Hepatocyte (in vitro differentiated cells): Measurements from ENCODE around the gene CDK11B. TPM values are rescaled to one million over a fixed set of nuclear protein-coding genes. Genes with fewer than 3 reads are reported as not detected.

Experiments
- DNase-seq: peaks from one replicate; pipeline ENCODE4 v3.0.0-alpha.2; 2016; ENCODE audit warnings: low spot score
- H2AFZ ChIP-seq: fragments of 200-600 bp; sonication (generic); 2 replicates; pipeline ENCODE4 v1.6.0; 2016; ENCODE audit warnings: antibody characterized with exemption, mild to moderate bottlenecking
- H3K27ac ChIP-seq: fragments of 200-600 bp; sonication (generic); 2 replicates; pipeline ENCODE4 v1.5.1; 2016; ENCODE audit warnings: mild to moderate bottlenecking
- H3K27me3 ChIP-seq: fragments of 200-600 bp; sonication (generic); 2 replicates; pipeline ENCODE4 v1.6.1; 2016
- H3K36me3 ChIP-seq: fragments of 200-600 bp; sonication (generic); replicated peaks from 2 replicates; pipeline ENCODE4 v1.5.1; 2016; ENCODE audit warnings: low read depth; ENCODE audit not compliant: insufficient read depth
- H3K4me1 ChIP-seq: fragments of 200-600 bp; sonication (generic); 2 replicates; pipeline ENCODE4 v1.5.1; 2016; ENCODE audit warnings: mild to moderate bottlenecking, moderate library complexity; ENCODE audit not compliant: insufficient read depth
- H3K4me2 ChIP-seq: fragments of 200-600 bp; sonication (generic); 2 replicates; pipeline ENCODE4 v1.6.0; 2016
- H3K4me3 ChIP-seq: fragments of 200-600 bp; sonication (generic); 2 replicates; pipeline ENCODE4 v1.5.1; 2016; ENCODE audit warnings: mild to moderate bottlenecking
- H3K79me2 ChIP-seq: fragments of 200-600 bp; sonication (generic); 2 replicates; pipeline ENCODE4 v1.6.0; 2017; ENCODE audit warnings: mild to moderate bottlenecking
- H3K9me2 ChIP-seq: fragments of 200-600 bp; sonication (generic); replicated peaks from 2 replicates; pipeline ENCODE4 v1.6.0; 2017; ENCODE audit warnings: mild to moderate bottlenecking; ENCODE audit not compliant: insufficient read depth
- H3K9me3 ChIP-seq: fragments of 200-600 bp; sonication (generic); 2 replicates; pipeline ENCODE4 v1.5.1; 2016; ENCODE audit warnings: low read depth, mild to moderate bottlenecking
- H4K20me1 ChIP-seq: fragments of 200-600 bp; sonication (generic); 2 replicates; pipeline ENCODE4 v1.6.0; 2016; ENCODE audit warnings: mild to moderate bottlenecking; ENCODE audit not compliant: insufficient read depth, poor library complexity, severe bottlenecking
- EZH2 ChIP-seq: fragments of 200-600 bp; sonication (generic); IDR thresholded peaks from 2 replicates; pipeline ENCODE4 v1.6.1; 2016; ENCODE audit warnings: antibody characterized with exemption, mild to moderate bottlenecking, borderline replicate concordance
- EZH2phosphoT487 ChIP-seq: fragments of 200-600 bp; sonication (generic); IDR thresholded peaks from one replicate; pipeline ENCODE4 v1.6.1; 2018; ENCODE audit warnings: antibody characterized with exemption, mild to moderate bottlenecking, low read depth, moderate library complexity; ENCODE audit not compliant: unreplicated experiment, severe bottlenecking
- WGBS: methylation state at CpG from one replicate; pipeline ENCODE4 v1.1.6; 2016; ENCODE audit warnings: low lambda C conversion rate; ENCODE audit errors: missing lambda C conversion rate; 5-methylcytosine and 5-hydroxymethylcytosine counted together
- polyA plus RNA-seq: library from polyadenylated mRNA; unstranded; fragments of >200 nt; fragmentation: Nextera tagmentation; extraction: Ambion mirVana; gene quantifications from 2 replicates; pipeline ENCODE4 v1.2.1, GENCODE V29; 2016
- total RNA-seq: library from RNA; depleted of rRNA; stranded (reverse); fragments of >200 nt; gene quantifications from 2 replicates; pipeline ENCODE4 v1.2.3, GENCODE V29; 2014
- TF ChIP-seq, protein P1 (sequence below): fragments of 200-600 bp; sonication (generic); IDR thresholded peaks from 2 replicates; pipeline ENCODE4 v1.5.1; 2016; ENCODE audit warnings: antibody characterized with exemption, mild to moderate bottlenecking; ENCODE audit not compliant: poor library complexity

CDK11B gene
- total and polyA plus RNA-seq, 2 experiments from 2014 or later = 7.5 to 15.3 TPM

DNA sequence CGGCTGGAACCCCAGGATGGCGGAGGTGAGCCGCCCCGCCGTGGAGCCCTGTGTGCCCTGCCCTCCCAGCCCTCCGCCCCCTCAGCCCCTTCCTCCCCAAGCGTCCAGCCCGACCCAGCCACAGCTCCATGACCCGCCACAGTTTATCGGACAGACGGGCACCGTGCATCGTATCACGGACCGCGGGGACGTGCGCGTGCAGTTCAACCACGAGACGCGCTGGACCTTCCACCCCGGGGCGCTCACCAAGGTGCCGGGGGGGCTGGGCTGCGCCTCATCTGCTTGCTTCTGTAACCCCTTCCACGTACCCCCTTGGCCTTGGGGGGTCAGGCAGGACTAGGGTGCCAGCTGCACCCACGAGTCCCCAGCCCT lies 33.4 kb downstream of the CDK11B start:
- H3K4me1 ChIP-seq = peaks cover 4% of the 10 kb centered on the region
- H4K20me1 ChIP-seq = no peaks in the 10 kb centered on the region
- no peaks in the 10 kb centered on the region for H3K9me2 ChIP-seq
- no peak for TF ChIP-seq EZH2phosphoT487
- peaks cover under 1% of the 10 kb centered on the region for H3K27me3 ChIP-seq
- no peaks in the 10 kb centered on the region for H3K36me3 ChIP-seq
- DNase-seq = no peak
- no peak overlapping the region for H3K4me2 ChIP-seq
- H3K79me2 ChIP-seq = no peaks in the 10 kb centered on the region
- no peak overlapping the region for H2AFZ ChIP-seq
- H3K27ac ChIP-seq = no peak overlapping the region
- H3K9me3 ChIP-seq = no peaks in the 10 kb centered on the region
- H3K4me3 ChIP-seq = no peak overlapping the region
- 98% methylated on average over 27 of the region's 28 CpGs for WGBS

DNA sequence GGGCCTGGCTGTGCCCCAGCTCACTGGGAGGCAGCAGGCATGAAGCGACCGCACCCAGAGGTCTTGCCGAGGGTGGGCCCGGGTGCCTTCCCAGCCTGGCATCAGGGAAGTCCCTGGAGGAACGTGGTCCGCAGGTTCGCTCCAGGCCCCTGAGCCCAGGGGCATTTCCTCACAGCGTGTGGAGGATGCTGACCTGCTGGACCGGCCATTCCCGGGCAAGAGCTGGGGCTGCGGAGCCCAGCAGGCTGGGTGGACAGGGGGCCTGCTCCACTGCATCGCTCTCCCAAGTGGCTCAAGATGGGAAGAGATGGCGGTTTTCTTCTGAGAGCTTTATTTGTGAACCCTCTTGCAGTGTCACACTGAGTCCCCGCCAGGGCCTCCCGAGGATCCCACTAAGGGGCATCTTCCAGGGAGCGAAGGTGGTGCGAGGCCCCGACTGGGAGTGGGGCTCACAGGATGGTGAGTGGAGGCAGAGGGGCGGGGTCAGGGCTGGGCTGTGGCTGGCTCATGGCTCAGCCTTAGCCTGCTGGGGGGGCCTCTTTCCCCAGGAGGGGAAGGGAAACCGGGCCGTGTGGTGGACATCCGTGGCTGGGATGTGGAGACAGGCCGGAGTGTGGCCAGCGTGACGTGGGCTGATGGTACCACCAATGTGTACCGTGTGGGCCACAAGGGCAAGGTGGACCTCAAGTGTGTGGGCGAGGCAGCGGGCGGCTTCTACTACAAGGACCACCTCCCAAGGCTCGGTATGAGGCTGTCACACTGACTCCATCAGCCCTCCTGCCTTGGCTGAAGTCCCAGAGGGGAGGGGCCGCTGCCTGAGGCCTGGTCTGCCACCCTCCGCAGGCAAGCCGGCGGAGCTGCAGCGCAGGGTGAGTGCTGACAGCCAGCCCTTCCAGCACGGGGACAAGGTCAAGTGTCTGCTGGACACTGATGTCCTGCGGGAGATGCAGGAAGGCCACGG lies 34.1 kb downstream of the CDK11B start:
- H3K27ac ChIP-seq = no peak overlapping the region
- WGBS = 90% methylated on average over 31 of the region's 38 CpGs
- H4K20me1 ChIP-seq = no peaks in the 10 kb centered on the region
- H3K9me3 ChIP-seq = no peaks in the 10 kb centered on the region
- H3K27me3 ChIP-seq = no peaks in the 10 kb centered on the region
- H3K4me3 ChIP-seq = no peak overlapping the region
- H3K4me1 ChIP-seq = no peaks in the 10 kb centered on the region
- DNase-seq = no peak
- H3K36me3 ChIP-seq = no peaks in the 10 kb centered on the region
- no peak for TF ChIP-seq EZH2
- TF ChIP-seq, protein P1, sequence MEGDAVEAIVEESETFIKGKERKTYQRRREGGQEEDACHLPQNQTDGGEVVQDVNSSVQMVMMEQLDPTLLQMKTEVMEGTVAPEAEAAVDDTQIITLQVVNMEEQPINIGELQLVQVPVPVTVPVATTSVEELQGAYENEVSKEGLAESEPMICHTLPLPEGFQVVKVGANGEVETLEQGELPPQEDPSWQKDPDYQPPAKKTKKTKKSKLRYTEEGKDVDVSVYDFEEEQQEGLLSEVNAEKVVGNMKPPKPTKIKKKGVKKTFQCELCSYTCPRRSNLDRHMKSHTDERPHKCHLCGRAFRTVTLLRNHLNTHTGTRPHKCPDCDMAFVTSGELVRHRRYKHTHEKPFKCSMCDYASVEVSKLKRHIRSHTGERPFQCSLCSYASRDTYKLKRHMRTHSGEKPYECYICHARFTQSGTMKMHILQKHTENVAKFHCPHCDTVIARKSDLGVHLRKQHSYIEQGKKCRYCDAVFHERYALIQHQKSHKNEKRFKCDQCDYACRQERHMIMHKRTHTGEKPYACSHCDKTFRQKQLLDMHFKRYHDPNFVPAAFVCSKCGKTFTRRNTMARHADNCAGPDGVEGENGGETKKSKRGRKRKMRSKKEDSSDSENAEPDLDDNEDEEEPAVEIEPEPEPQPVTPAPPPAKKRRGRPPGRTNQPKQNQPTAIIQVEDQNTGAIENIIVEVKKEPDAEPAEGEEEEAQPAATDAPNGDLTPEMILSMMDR = no peak
- no peak for TF ChIP-seq EZH2phosphoT487
- no peaks in the 10 kb centered on the region for H3K9me2 ChIP-seq
- H2AFZ ChIP-seq = no peak overlapping the region
- no peak overlapping the region for H3K4me2 ChIP-seq
- H3K79me2 ChIP-seq = peaks cover 4% of the 10 kb centered on the region

DNA sequence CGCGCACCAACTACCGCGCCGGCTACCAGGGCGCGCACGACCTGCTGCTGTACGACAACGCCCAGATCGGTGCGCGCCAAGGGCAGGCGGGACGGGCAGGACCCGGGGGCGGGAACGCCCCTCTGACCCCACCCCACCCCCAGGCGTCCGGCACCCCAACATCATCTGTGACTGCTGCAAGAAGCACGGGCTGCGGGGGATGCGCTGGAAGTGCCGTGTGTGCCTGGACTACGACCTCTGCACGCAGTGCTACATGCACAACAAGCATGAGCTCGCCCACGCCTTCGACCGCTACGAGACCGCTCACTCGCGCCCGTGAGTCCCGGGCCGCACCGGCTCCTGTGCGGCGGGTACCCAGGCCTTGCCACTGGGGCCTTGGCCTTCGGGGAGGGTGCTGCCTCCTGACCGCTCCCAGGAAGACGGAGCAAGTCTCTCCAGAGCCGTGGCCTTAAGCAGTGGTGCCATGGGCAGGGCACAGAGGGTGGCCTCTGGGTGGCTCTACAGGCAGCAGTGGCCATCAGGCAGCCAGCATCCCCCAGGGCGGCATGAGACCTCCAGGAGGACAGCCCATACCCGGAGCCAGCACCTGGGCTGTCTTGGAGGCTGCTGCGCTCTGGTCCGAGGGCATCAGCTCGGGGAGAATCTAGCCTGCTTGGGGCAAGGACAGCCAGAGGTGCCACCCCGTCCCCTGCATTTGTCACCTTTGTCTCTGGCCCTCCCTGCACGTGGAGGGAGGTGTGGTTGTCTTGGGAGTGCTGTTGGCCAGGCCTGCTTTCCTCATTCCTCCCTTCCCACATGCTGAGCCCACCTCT lies 35.0 kb downstream of the CDK11B start:
- Histone ChIP-seq H3K4me1 (no peaks in the 10 kb centered on the region), H3K79me2 (peaks cover 9% of the 10 kb centered on the region), H3K4me2 (no peak overlapping the region), H3K4me3 (no peak overlapping the region), H3K9me2 (no peaks in the 10 kb centered on the region), H3K27ac (no peak overlapping the region), H3K27me3 (no peaks in the 10 kb centered on the region), H3K36me3 (no peaks in the 10 kb centered on the region), H4K20me1 (no peaks in the 10 kb centered on the region), H2AFZ (no peak overlapping the region), H3K9me3 (no peaks in the 10 kb centered on the region)
- no peak for DNase-seq
- TF ChIP-seq EZH2phosphoT487 = no peak
- no peak for TF ChIP-seq EZH2
- TF ChIP-seq, protein P1 = no peak
- WGBS = 96% methylated on average over 23 of the region's 51 CpGs

DNA sequence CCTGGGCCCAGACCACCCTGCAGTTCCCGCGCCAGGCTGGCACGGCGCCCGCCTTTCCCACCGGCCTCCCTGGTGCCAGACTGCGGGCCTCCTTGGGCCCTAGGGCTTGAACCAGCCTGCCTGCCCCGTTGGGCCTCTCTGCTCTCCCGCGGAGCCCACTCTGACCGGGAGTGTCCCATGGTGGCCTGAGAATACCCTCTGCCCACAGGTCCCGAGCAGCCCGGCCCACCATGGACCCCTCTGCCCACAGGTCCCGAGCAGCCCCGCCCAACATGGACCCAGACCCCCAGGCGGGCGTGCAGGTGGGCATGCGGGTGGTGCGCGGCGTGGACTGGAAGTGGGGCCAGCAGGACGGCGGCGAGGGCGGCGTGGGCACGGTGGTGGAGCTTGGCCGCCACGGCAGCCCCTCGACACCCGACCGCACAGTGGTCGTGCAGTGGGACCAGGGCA lies 35.6 kb downstream of the CDK11B start:
- Histone ChIP-seq H2AFZ (no peak overlapping the region), H3K9me2 (no peaks in the 10 kb centered on the region), H3K4me3 (no peak overlapping the region), H3K79me2 (peaks cover 15% of the 10 kb centered on the region), H3K9me3 (no peaks in the 10 kb centered on the region), H4K20me1 (no peaks in the 10 kb centered on the region), H3K27me3 (no peaks in the 10 kb centered on the region), H3K4me1 (no peaks in the 10 kb centered on the region), H3K36me3 (no peaks in the 10 kb centered on the region), H3K4me2 (no peak overlapping the region), H3K27ac (no peak overlapping the region)
- TF ChIP-seq, protein P1 = no peak
- TF ChIP-seq EZH2 = no peak
- no peak for TF ChIP-seq EZH2phosphoT487
- no peak for DNase-seq
- WGBS = 97% methylated on average over 26 of the region's 33 CpGs
